Motor neuron (in vitro differentiated cells): Measurements from ENCODE around the gene SERPINA3. TPM values are rescaled to one million over a fixed set of nuclear protein-coding genes. Genes with fewer than 3 reads are reported as not detected.
"Not testable (repeated sequence)": the region's sequence is repeated elsewhere in the genome, so short reads cannot be mapped to it uniquely, and the experiment has no call there.

Source experiments
- ATAC-seq, 8 experiments: fragments of 200-7000 bp; cut with Tn5 transposase; replicated peaks in 6 of 8; 2 replicates each; pipeline ENCODE4 v1.8.0; 2021; ENCODE audit warnings: mild to moderate bottlenecking in 8 of 8, moderate library complexity in 8 of 8
- H3K27ac ChIP-seq, 2 donors: fragments of 250-450 bp; sonication (Bioruptor Pico); 2 replicates each; pipeline ENCODE4 v1.9.0; 2021; ENCODE audit warnings: antibody characterized with exemption in 2 of 2, mild to moderate bottlenecking in 2 of 2, moderate library complexity in 1 of 2
- H3K4me1 ChIP-seq, 2 donors: fragments of 250-450 bp; sonication (Bioruptor Pico); replicated peaks in 1 of 2; 2 replicates each; pipeline ENCODE4 v1.6.1; 2021; ENCODE audit warnings: antibody characterized with exemption in 2 of 2, mild to moderate bottlenecking in 2 of 2, moderate library complexity in 1 of 2
- H3K4me3 ChIP-seq, 5 donors: fragments of 250-450 bp; sonication (Bioruptor Pico); 2 replicates each; pipeline ENCODE4 v1.9.0; 2021; ENCODE audit warnings: antibody characterized with exemption in 5 of 5, mild to moderate bottlenecking in 5 of 5, moderate library complexity in 4 of 5
- WGBS, 10 experiments: fragments of 450-650 bp; shearing (Covaris generic); methylation state at CpG; one replicate each; pipeline ENCODE4 v1.0.0; 2022; 5-methylcytosine and 5-hydroxymethylcytosine counted together
- in situ Hi-C, 9 experiments: fragments of 400-800 bp; cut with MboI; loops; one replicate each; pipeline ENCODE4 v1.15.0; 2021; ENCODE audit warnings: low sequenced_read_pairs in 9 of 9, low pct_unique_long_range_greater_than_20kb in 2 of 9; ENCODE audit not compliant: unreplicated experiment in 9 of 9
- total RNA-seq, 8 experiments: library from RNA; unstranded; fragments of 300-600 nt; gene quantifications; 2 replicates each; pipeline versions ENCODE4 v1.2.3 to v1.2.4, GENCODE V29; 2022

The SERPINA3 gene
- total RNA-seq, 8 experiments from 2014 or later = 0.27 to 73.5 (median 1.2) TPM

DNA sequence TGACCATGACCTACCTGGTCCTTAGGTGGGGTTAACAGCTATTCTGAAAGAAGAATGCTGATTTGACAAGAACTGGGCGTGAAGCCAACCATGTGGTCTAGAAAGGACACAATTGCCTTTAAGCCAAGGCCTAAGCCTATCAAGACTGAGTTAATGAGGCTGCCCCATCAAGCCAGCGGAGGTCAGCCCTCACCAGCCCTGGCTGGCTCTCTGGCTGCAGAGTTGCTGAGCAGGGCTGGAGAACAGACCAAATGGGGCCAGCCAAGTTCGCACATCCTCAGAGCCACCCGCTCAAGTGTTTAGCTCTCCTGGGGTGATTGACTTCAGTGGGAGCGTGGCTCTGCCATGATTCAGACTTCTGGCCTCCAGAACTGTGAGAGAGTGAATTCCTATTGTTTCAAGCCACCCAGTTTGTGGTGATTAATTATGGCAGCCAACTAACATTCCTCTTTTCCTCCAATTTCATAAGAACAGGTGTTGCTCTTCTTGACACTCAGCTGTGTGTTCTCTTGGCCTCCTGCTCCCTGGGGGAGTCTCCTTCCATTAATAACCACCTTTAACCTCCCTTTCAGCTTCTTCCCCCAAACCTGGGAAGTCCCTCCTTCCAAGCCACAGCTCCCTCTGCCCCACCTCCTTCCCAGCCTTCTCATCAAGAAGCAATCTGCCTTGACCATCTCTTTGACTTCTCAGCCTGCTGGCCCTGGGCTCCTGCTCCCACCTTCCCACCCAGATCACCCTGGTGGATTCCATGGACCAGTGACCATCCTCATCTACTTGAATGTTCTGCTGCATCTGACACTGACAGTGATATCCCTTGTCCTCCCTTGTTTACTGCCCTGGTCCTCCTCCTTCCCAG, 36.2 kb upstream of the SERPINA3 start:
- Histone ChIP-seq H3K4me1 (peaks cover 19 to 22% of the 10 kb centered on the region in 2 donors), H3K4me3 (no peak overlapping the region), H3K27ac (no peak overlapping the region)
- no peak for ATAC-seq
- WGBS, 10 experiments = 15 to 100% (median 92%) methylated on average over 1 to 5 of the region's 5 CpGs; no CpG with 5 or more reads in 5 of the 10 experiments
- in situ Hi-C loops = no loop called here

- ATAC-seq, H3K27ac ChIP-seq, H3K4me3 ChIP-seq, in situ Hi-C loops: not testable (repeated sequence)
- peaks cover 28 to 32% of the 10 kb centered on the region in 2 donors for H3K4me1 ChIP-seq
These were observed 34.7 kb upstream of the SERPINA3 start for GRCh38 chr14:94577472-94577871.

DNA sequence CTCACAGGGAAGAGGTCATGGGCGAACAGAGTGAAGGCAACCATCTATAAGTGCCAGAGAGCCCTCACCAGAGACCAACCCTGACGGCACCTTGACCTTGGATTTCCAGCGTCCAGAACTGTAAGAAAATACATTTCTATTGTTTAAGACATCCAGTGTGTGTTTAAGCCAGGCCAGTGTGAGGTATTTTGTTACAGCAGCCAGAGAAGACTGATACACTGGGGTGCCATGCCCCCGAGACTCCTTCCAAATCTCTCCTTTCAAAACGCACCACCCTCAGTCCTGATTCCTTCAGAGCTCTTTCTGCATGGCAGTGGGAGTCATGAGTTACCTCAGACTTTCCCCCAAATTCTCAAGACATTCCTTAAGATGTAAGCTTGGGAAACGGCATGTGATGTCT, 33.5 kb upstream of the SERPINA3 start:
- peaks cover 24 to 35% of the 10 kb centered on the region in 2 donors for H3K4me1 ChIP-seq
- in situ Hi-C loops = no loop called here
- H3K27ac ChIP-seq = no peak overlapping the region
- H3K4me3 ChIP-seq = no peak overlapping the region
- ATAC-seq = no peak
- 0 to 100% (median 81%) methylated on average over 1 to 6 of the region's 6 CpGs; no CpG with 5 or more reads in 1 of the 10 experiments for WGBS, 10 experiments

DNA sequence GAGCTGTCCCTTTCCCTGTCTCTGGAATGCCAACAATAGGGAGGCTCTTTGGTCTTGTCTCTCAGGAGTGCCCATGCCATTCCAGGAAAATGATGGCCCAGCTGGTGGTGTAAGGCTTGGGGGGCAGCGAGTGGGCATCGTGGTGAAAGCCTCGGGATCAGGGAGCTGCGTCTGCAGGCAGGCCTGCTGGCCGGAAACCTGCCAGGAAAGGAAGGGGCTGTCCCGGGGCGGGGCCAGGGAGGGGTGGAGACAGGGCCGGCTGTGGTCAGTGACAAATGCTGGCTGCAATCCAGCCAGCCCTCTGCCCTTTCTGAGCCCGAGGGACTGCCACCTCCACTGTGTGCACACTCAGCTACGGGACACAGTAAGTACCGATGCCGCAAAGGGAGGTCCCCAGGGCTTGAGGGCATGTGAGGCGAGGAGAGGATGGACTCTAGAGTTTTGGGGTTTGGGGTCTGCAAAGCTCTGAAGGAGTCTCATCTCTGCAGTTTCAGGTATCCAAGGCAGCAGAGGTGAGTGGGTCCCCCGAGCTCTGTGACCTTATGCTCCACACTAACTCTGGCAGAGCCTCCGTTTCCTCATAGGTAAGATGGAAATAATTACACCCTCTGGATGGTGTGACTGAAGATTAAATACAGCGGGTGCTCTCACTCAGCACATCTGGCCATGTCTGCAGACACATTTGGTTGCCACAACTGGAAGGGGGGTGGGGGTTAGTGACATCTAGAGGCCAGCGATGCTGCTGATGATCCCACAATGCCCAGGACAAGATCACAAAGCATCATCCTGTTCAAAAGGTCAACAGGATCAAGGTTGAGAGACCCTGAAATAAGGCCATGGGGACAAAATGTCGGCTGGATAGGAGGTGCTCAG, 30.8 kb upstream of the SERPINA3 start, which contains the start of gene SERPINA5:
TSS of gene SERPINA5 (plus strand) at position 300 of the 873 bp plus-strand sequence. CDS start 5,937 bp downstream, outside the sequence.
- Histone ChIP-seq H3K4me1 (peaks cover 14 to 25% of the 10 kb centered on the region in 2 donors), H3K4me3 (peak within 1 kb of the TSS in 1 of 5 donors; percentile 1), H3K27ac (peak within 1 kb of the TSS in 1 of 2 donors; percentile 74)
- in situ Hi-C loops = no loop called here
- 13 to 100% (median 48%) methylated on average over 1 to 4 of the region's 18 CpGs; no CpG with 5 or more reads in 6 of the 10 experiments for WGBS, 10 experiments
- peak in 7 of 8 experiments; percentile 27 to 98 (median 96) for ATAC-seq

GRCh38 chr14:94582199-94582750, 29.9 kb upstream of the SERPINA3 start:
- in situ Hi-C loops = no loop called here
- Histone ChIP-seq H3K4me1 (peaks cover 14 to 25% of the 10 kb centered on the region in 2 donors), H3K4me3 (no peak overlapping the region), H3K27ac (no peak overlapping the region)
- 39 to 100% (median 94%) methylated on average over 1 to 7 of the region's 7 CpGs; no CpG with 5 or more reads in 1 of the 10 experiments for WGBS, 10 experiments
- no peak for ATAC-seq

DNA sequence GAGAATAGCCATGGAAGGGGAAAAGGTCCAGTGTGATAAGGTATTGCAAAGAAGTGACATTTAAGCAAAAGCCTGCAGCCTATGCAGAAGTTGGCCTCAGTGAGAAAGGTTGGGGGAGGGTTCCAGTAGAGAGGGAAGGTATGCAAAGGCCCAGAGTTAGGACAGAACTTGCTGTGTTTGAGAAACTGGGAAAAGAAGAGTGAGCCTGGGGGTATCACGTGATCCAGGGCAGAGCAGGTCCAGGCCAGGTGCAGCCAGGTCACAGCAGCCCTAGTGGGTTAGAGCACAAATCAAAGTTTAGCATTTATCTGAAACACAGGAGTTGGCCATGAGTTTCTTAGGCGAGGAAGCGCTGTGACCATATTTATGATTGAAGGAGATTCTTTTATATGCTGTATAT, 29.3 kb upstream of the SERPINA3 start:
- peaks cover 14 to 25% of the 10 kb centered on the region in 2 donors for H3K4me1 ChIP-seq
- H3K4me3 ChIP-seq = no peak overlapping the region
- in situ Hi-C loops = no loop called here
- 51 to 100% (median 75%) methylated on average over 1 to 3 of the region's 3 CpGs; no CpG with 5 or more reads in 3 of the 10 experiments for WGBS, 10 experiments
- ATAC-seq = no peak
- H3K27ac ChIP-seq = no peak overlapping the region

DNA sequence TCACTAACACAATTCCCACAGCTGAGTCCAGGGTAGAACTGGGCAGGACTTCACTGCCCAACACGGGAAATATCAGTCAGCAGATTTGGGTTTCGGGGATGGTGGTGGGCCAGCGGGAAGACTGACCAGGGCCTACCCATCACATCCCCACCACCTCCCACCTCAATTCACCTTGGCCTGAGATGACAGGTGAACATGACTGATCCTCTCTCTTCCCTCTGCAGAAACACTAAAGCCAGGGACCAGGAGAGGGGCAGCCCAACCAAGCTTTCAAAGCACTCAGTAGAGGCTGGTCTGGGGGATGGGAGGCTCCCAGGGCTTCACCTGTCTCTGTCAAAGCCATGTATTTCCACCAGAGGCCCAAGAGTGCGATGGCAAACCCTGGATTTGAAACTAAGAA, 28.6 kb upstream of the SERPINA3 start:
- in situ Hi-C loops = no loop called here
- ATAC-seq = no peak
- no peak overlapping the region for H3K4me3 ChIP-seq
- 83 to 100% (median 92%) methylated on average over 1 to 4 of the region's 4 CpGs; no CpG with 5 or more reads in 6 of the 10 experiments for WGBS, 10 experiments
- H3K4me1 ChIP-seq = peaks cover 14 to 25% of the 10 kb centered on the region in 2 donors
- no peak overlapping the region for H3K27ac ChIP-seq

DNA sequence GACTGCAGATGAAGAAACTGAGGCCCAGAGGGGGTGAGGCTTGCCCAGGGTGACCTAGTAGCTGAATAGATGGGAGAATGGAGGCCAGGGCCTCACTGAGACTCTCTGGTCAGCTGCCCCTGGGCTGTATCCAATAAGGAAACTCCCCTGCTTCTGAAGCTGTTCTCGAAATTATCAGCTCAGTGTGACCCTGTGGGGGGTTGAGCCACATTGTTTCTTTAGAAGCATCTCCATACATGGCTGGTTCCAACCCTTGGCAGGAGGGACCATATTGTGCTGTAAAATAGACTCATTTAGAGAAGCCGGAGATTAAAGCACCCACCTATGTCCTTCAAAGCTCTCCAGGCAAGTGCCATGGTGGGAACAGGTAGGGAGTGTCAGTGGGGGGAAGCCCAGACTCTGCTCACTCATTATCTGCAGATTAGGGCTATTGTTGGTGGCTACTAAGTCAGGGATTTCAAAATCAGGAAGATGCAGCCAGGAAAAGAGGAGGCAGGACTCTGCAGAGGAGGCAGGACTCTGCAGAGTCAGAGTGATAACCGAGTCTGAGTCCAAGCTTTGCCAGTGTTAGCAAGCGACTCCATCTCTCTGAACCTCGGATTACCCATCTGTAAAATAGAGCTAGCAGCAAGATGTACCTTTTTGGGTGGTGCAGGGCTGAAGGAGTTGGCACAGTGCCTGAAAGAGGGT, 27.5 kb upstream of the SERPINA3 start:
- no peak overlapping the region for H3K27ac ChIP-seq
- peaks cover 14 to 25% of the 10 kb centered on the region in 2 donors for H3K4me1 ChIP-seq
- WGBS, 10 experiments = 0 to 66% (median 35%) methylated on average over 1 to 2 of the region's 5 CpGs; no CpG with 5 or more reads in 6 of the 10 experiments
- in situ Hi-C loops = no loop called here
- H3K4me3 ChIP-seq = no peak overlapping the region
- ATAC-seq = no peak

- in situ Hi-C loops = no loop called here
- Histone ChIP-seq H3K4me1 (peaks cover 2 to 11% of the 10 kb centered on the region in 2 donors), H3K4me3 (no peak overlapping the region), H3K27ac (no peak overlapping the region)
- ATAC-seq = no peak
- WGBS, 10 experiments = 0 to 82% (median 64%) methylated on average over 1 to 4 of the region's 4 CpGs; no CpG with 5 or more reads in 5 of the 10 experiments
These were observed 25.6 kb upstream of the SERPINA3 start for GRCh38 chr14:94586635-94587034.

- no peak for ATAC-seq
- 40 to 100% (median 92%) methylated on average over 1 to 3 of the region's 4 CpGs; no CpG with 5 or more reads in 5 of the 10 experiments for WGBS, 10 experiments
- no peak overlapping the region for H3K27ac ChIP-seq
- H3K4me3 ChIP-seq = no peak overlapping the region
- H3K4me1 ChIP-seq = no peaks in the 10 kb centered on the region
- in situ Hi-C loops = no loop called here
These were observed 23.9 kb upstream of the SERPINA3 start for GRCh38 chr14:94588311-94588710.

DNA sequence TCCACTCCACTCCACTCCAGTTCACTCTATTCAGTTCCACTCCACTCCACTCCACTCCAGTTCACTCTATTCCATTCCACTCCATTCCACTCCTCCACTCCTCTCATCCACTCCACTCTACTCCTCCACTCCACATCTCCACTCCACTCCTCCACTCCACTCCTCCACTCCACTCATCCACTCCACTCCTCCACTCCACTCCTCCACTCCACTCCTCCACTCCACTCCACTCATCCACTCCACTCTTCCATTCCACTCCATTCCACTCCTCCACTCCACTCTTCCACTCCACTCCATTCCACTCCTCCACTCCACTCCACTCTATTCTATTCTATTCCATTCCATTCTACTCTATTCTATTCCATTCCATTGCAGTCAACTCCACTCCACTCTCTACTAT, 21.1 kb upstream of the SERPINA3 start:
- ATAC-seq = no peak
- Histone ChIP-seq H3K27ac (no peak overlapping the region), H3K4me3 (no peak overlapping the region), H3K4me1 (peaks cover 0 to 17% of the 10 kb centered on the region in 2 donors)
- in situ Hi-C loops = no loop called here

GRCh38 chr14:94591871-94592270, 20.3 kb upstream of the SERPINA3 start:
- no peak overlapping the region for H3K27ac ChIP-seq
- WGBS, 10 experiments = 29 to 100% (median 61%) methylated on average over 1 to 2 of the region's 8 CpGs; no CpG with 5 or more reads in 4 of the 10 experiments
- no peak for ATAC-seq
- no peak overlapping the region for H3K4me3 ChIP-seq
- in situ Hi-C loops = no loop called here
- peaks cover 0 to 17% of the 10 kb centered on the region in 2 donors for H3K4me1 ChIP-seq
